Measurements from ENCODE around the gene SPACDR. TPM values are rescaled to one million over a fixed set of nuclear protein-coding genes. Genes with fewer than 3 reads are reported as not detected.

SPACDR gene
- total and polyA plus RNA-seq, 9 of the 15 experiments (the other 6 are each of a cell fraction or from before 2014, with no cell fraction given), result 0.07 to 0.55 (median 0.14) TPM; not detected in 1

GRCh38 chr7:100510437-100511239, 46.6 kb upstream of the SPACDR start (continued):
- TF ChIP-seq TRIM25 (IDR thresholded peaks at IDR 0.05; ENCODE audit: borderline replicate concordance), result no peak
- no peak for TF ChIP-seq CLOCK (CRISPR knock-in tag; IDR thresholded peaks at IDR 0.05; ENCODE audit: borderline replicate concordance)
- no peak for TF ChIP-seq CEBPG (CRISPR knock-in tag; IDR thresholded peaks at IDR 0.05)
- TF ChIP-seq CEBPG (tag; conservative IDR thresholded peaks at IDR 0.05 in 1 of 2, IDR thresholded peaks at IDR 0.05 in 1 of 2), result no peak
- no peak for TF ChIP-seq ATF1 (CRISPR knock-in tag; IDR thresholded peaks at IDR 0.05)
- TF ChIP-seq ATF1 (tag; IDR thresholded peaks at IDR 0.05), result peak; percentile 59
- no peak for TF ChIP-seq ZNF695 (CRISPR knock-in tag; IDR thresholded peaks at IDR 0.05)
- no peak for TF ChIP-seq ETS1 (conservative IDR thresholded peaks at IDR 0.05; ENCODE audit: control insufficient read depth, low read depth, low read length)
- TF ChIP-seq GTF2F1 (IDR thresholded peaks at IDR 0.05; ENCODE audit: low read depth, low read length), result no peak
- no peak for TF ChIP-seq IRF2 (CRISPR knock-in tag; IDR thresholded peaks at IDR 0.05)
- no peak for TF ChIP-seq ZKSCAN3 (CRISPR knock-in tag; IDR thresholded peaks at IDR 0.05)
- peak; percentile 98 for TF ChIP-seq ZNF384 (IDR thresholded peaks at IDR 0.05; ENCODE audit: low read depth, low read length)
- TF ChIP-seq HES1 (IDR thresholded peaks at IDR 0.05; ENCODE audit: low read depth), result peak; percentile 39; the same call in 1 of the 2 replicates
- no peak for TF ChIP-seq ZNF408 (CRISPR knock-in tag; IDR thresholded peaks at IDR 0.05; ENCODE audit: low read depth)
- TF ChIP-seq MNT (conservative IDR thresholded peaks at IDR 0.05), result peak; percentile 28 to 78; a peak in 3 of 4 replicates
- 0 out of 2 replicates have a peak, but pooled peaks have one; percentile 8 for TF ChIP-seq MEF2A (IDR thresholded peaks at IDR 0.05; ENCODE audit: control insufficient read depth, low read depth, low read length)
- no peak for TF ChIP-seq JUN (IDR thresholded peaks at IDR 0.05; ENCODE audit: borderline replicate concordance, low read depth, low read length)
- TF ChIP-seq JUN (CRISPR knock-in tag; IDR thresholded peaks at IDR 0.05; ENCODE audit: borderline replicate concordance), result no peak
- no peak for TF ChIP-seq KDM5B (IDR thresholded peaks at IDR 0.05; ENCODE audit: insufficient replicate concordance, low read depth, low read length)

Data from K562 (cell line).